HG02973 (cell line): ENCODE data around the gene PHC3.
A peak's percentile ranks its signal among the peaks of the same experiment; 100 is the strongest.

Experiments
- ATAC-seq: cut with Tn5 transposase; IDR thresholded peaks from one replicate; pipeline ENCODE4 v1.9.1; 2021; ENCODE audit warnings: moderate library complexity; ENCODE audit not compliant: unreplicated experiment

The PHC3 gene

GRCh38 chr3:170081079-170081741 is 100.3 kb downstream of the PHC3 start:
- ATAC-seq: no peak

GRCh38 chr3:170080605-170081004 is 100.9 kb downstream of the PHC3 start:
- no peak for ATAC-seq

GRCh38 chr3:170079536-170080165 is 101.9 kb downstream of the PHC3 start:
- no peak for ATAC-seq

GRCh38 chr3:170078620-170079281 is 102.8 kb downstream of the PHC3 start:
- ATAC-seq: no peak

- ATAC-seq: no peak
Observed at GRCh38 chr3:170077361-170077760, 104.2 kb downstream of the PHC3 start.

GRCh38 chr3:170076715-170077238 is 104.8 kb downstream of the PHC3 start:
- ATAC-seq: no peak

- ATAC-seq: no peak
Observed at GRCh38 chr3:170075441-170076091, 106.0 kb downstream of the PHC3 start.

- ATAC-seq: no peak
Observed at GRCh38 chr3:170064108-170064507, 117.4 kb downstream of the PHC3 start.

- ATAC-seq: no peak
Observed at GRCh38 chr3:170063691-170064090, 117.8 kb downstream of the PHC3 start.

- ATAC-seq: no peak
Observed at GRCh38 chr3:170062769-170063168, 118.8 kb downstream of the PHC3 start.

GRCh38 chr3:170062068-170062467 is 119.5 kb downstream of the PHC3 start:
- ATAC-seq: no peak

- no peak for ATAC-seq
Observed at GRCh38 chr3:170059447-170059846, 122.1 kb downstream of the PHC3 start.

- no peak for ATAC-seq
Observed at GRCh38 chr3:170058127-170058526, 123.4 kb downstream of the PHC3 start.

GRCh38 chr3:170057550-170057949 is 124.0 kb downstream of the PHC3 start:
- ATAC-seq: no peak

- peak; percentile 87 for ATAC-seq
Observed at GRCh38 chr3:170056710-170057454, 124.7 kb downstream of the PHC3 start.

GRCh38 chr3:170055209-170055608 is 126.3 kb downstream of the PHC3 start:
- ATAC-seq: peak; percentile 77

- no peak for ATAC-seq
Observed at GRCh38 chr3:170054204-170054603, 127.3 kb downstream of the PHC3 start.

GRCh38 chr3:170052398-170052797 is 129.1 kb downstream of the PHC3 start:
- ATAC-seq: no peak

- no peak for ATAC-seq
Observed at GRCh38 chr3:170050753-170051152, 130.8 kb downstream of the PHC3 start.

- no peak for ATAC-seq
Observed at GRCh38 chr3:170049146-170050000, 132.2 kb downstream of the PHC3 start.
